GM08714 (cell line): Measurements from ENCODE around the gene TOM1.

Source experiments
- H3K4me3 ChIP-seq: fragments of 200-500 bp; sonication (Bioruptor generic); 2 replicates; pipeline ENCODE4 v1.5.1; 2014; ENCODE audit warnings: mild to moderate bottlenecking, low read length, inconsistent platforms
- ZNF274 ChIP-seq: IDR thresholded peaks from 2 replicates; pipeline ENCODE4 v1.6.1; 2012; ENCODE audit warnings: mild to moderate bottlenecking, low read depth, low read length

TOM1 gene

GRCh38 chr22:35324762-35325161 lies 25.1 kb downstream of the TOM1 start:
- TF ChIP-seq ZNF274: no peak
- no peak overlapping the region for H3K4me3 ChIP-seq

GRCh38 chr22:35325209-35325608 lies 25.5 kb downstream of the TOM1 start:
- TF ChIP-seq ZNF274: no peak
- no peak overlapping the region for H3K4me3 ChIP-seq

GRCh38 chr22:35326854-35327562 lies 27.3 kb downstream of the TOM1 start:
- H3K4me3 ChIP-seq: no peak overlapping the region
- no peak for TF ChIP-seq ZNF274

- H3K4me3 ChIP-seq: no peak overlapping the region
- no peak for TF ChIP-seq ZNF274
Observed at GRCh38 chr22:35327690-35328471, 28.2 kb downstream of the TOM1 start.

- TF ChIP-seq ZNF274: no peak
- no peak overlapping the region for H3K4me3 ChIP-seq
Observed at GRCh38 chr22:35328472-35328885, 28.8 kb downstream of the TOM1 start.

- no peak overlapping the region for H3K4me3 ChIP-seq
- TF ChIP-seq ZNF274: no peak
Observed at GRCh38 chr22:35329114-35329847, 29.6 kb downstream of the TOM1 start.

- H3K4me3 ChIP-seq: no peak overlapping the region
- TF ChIP-seq ZNF274: no peak
Observed at GRCh38 chr22:35330258-35330861, 30.7 kb downstream of the TOM1 start.

- no peak for TF ChIP-seq ZNF274
- no peak overlapping the region for H3K4me3 ChIP-seq
Observed at GRCh38 chr22:35332278-35332677, 32.6 kb downstream of the TOM1 start.

- TF ChIP-seq ZNF274: no peak
- no peak overlapping the region for H3K4me3 ChIP-seq
Observed at GRCh38 chr22:35333220-35333619, 33.5 kb downstream of the TOM1 start.

GRCh38 chr22:35334004-35334403 lies 34.3 kb downstream of the TOM1 start:
- H3K4me3 ChIP-seq: no peak overlapping the region
- TF ChIP-seq ZNF274: no peak

- TF ChIP-seq ZNF274: no peak
- H3K4me3 ChIP-seq: no peak overlapping the region
Observed at GRCh38 chr22:35335468-35335867, 35.8 kb downstream of the TOM1 start.

- H3K4me3 ChIP-seq: no peak overlapping the region
- no peak for TF ChIP-seq ZNF274
Observed at GRCh38 chr22:35335936-35336781, 36.5 kb downstream of the TOM1 start.

- no peak for TF ChIP-seq ZNF274
- H3K4me3 ChIP-seq: no peak overlapping the region
Observed at GRCh38 chr22:35337932-35338331, 38.2 kb downstream of the TOM1 start.
